ENCODE results near the gene RABGAP1L. TPM values are rescaled to one million over a fixed set of nuclear protein-coding genes. Genes with fewer than 3 reads are reported as not detected.

The RABGAP1L gene
- polyA plus RNA-seq, 3 donors = 35.2 to 75.3 (median 63.3) TPM

DNA sequence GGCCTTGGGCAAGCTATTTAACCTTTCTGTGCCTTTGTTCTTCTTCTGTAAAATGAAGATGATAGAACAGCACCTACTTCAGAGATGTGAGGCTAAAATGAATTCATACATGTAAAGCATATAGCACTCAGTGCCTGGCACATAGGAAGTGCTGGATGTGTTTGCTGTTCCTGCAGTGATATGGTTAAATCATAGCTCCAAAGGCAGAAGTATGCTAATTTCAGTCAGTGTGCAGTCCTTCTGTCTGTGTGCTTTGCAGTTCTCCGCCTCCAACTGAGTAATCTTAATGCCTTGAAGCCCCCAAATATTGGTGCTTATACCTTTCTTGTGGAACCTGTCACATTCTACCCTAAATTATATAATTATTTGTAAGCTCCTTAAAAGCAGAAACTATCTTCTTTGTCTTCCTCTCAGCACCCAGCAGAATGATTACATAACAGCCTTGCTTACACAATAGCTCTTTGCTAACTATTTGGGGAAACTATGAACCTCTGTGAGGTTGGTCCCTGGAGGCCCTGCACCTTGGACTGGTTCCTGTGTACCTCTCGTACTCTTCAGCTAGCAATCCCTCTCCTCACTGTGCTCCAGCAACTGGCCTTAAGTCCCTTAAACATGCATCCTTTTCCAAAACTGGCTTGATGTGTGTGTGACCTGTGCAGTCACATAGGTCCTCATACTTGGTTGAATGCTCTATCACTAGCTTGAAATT, 783.4 kb downstream of the RABGAP1L start:
- no peaks in the 10 kb centered on the region for H4K20me1 ChIP-seq (ENCODE audit: insufficient read depth, low read length)
- Mint-ChIP-seq H3K4me1 (peaks cover 62% of the 10 kb centered on the region), H3K27me3 (ENCODE audit: low read depth in 3 of 3) (peaks cover 0 to 4% (median 0%) of the 10 kb centered on the region in 3 donors), H3K9me3 (no peaks in the 10 kb centered on the region), H3K4me3 (peak overlapping the region; percentile 7 to 73), H3K36me3 (peaks cover 4 to 6% of the 10 kb centered on the region in 2 donors), H3K27ac (peak overlapping the region; percentile 75 to 97 (median 94))
- peak overlapping the region; percentile 60 to 78 for H3K27ac ChIP-seq (ENCODE audit: low read depth in 1 of 2, low read length in 2 of 2)
- intact Hi-C loops (cut with micrococcal nuclease) = no loop called here
- no peaks in the 10 kb centered on the region for H3K27me3 ChIP-seq (ENCODE audit: control insufficient read depth in 2 of 2, insufficient read depth in 2 of 2, low read length in 2 of 2)
- DNase-seq = peak; percentile 77 to 92 (median 80)
- no peaks in the 10 kb centered on the region for H3K9me3 ChIP-seq (replicated peaks in 1 of 2; ENCODE audit: control insufficient read depth in 1 of 2, insufficient read depth in 1 of 2, low read length in 2 of 2)
- TF ChIP-seq, protein P1, sequence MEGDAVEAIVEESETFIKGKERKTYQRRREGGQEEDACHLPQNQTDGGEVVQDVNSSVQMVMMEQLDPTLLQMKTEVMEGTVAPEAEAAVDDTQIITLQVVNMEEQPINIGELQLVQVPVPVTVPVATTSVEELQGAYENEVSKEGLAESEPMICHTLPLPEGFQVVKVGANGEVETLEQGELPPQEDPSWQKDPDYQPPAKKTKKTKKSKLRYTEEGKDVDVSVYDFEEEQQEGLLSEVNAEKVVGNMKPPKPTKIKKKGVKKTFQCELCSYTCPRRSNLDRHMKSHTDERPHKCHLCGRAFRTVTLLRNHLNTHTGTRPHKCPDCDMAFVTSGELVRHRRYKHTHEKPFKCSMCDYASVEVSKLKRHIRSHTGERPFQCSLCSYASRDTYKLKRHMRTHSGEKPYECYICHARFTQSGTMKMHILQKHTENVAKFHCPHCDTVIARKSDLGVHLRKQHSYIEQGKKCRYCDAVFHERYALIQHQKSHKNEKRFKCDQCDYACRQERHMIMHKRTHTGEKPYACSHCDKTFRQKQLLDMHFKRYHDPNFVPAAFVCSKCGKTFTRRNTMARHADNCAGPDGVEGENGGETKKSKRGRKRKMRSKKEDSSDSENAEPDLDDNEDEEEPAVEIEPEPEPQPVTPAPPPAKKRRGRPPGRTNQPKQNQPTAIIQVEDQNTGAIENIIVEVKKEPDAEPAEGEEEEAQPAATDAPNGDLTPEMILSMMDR (IDR thresholded peaks at IDR 0.05) = no peak
- no peaks in the 10 kb centered on the region for H3K79me2 ChIP-seq (ENCODE audit: insufficient read depth, low read length)
- no peaks in the 10 kb centered on the region for H3K36me3 ChIP-seq (replicated peaks in 1 of 2; ENCODE audit: control insufficient read depth in 1 of 2, insufficient read depth in 2 of 2, low read length in 2 of 2)
- WGBS (ENCODE audit: insufficient coverage) = no CpG with 5 or more reads among the region's 2 CpGs
- peak overlapping the region; percentile 12 for H3K9ac ChIP-seq (ENCODE audit: insufficient read depth, low read length, poor library complexity, severe bottlenecking)
- peak overlapping the region; percentile 65 for H3K4me2 ChIP-seq (replicated peaks; ENCODE audit: extremely low read depth, low read length, poor library complexity, severe bottlenecking)
- peaks cover 53 to 72% of the 10 kb centered on the region in 2 donors for H3K4me1 ChIP-seq (ENCODE audit: control insufficient read depth in 1 of 2, insufficient read depth in 2 of 2, low read length in 2 of 2)
- no peak overlapping the region for H2AFZ ChIP-seq (ENCODE audit: insufficient read depth, low read depth, low read length, poor library complexity, severe bottlenecking)
- peak overlapping the region in 2 of 3 experiments; percentile 19 to 58 for H3K4me3 ChIP-seq (replicated peaks in 1 of 3; ENCODE audit: low read depth in 2 of 3, low read length in 3 of 3)

DNA sequence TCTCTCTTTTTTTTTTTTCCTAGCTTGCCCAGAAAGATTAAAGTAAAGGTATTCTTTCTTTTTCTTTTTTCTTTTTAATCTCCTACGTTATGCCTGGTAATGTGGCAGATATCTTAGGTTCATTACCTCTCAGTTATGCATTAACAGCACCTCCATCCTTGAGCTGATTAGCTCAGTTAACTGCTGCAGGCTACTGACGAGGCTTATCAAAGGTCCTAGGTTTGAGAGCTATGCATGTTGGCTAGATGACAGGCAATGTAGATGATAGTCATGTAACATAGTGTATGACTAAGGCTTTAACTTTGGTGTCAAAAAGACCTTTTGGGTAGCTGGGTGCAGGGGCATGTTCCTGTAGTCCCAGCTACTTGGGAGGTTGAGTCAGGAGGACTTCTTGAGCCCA, 786.7 kb downstream of the RABGAP1L start:
- no peak overlapping the region for H3K4me2 ChIP-seq (replicated peaks; ENCODE audit: extremely low read depth, low read length, poor library complexity, severe bottlenecking)
- H2AFZ ChIP-seq (ENCODE audit: insufficient read depth, low read depth, low read length, poor library complexity, severe bottlenecking) = no peak overlapping the region
- Mint-ChIP-seq H3K4me3 (no peak overlapping the region), H3K27me3 (ENCODE audit: low read depth in 3 of 3) (peaks cover 0 to 4% (median 0%) of the 10 kb centered on the region in 3 donors), H3K27ac (peak overlapping the region in 1 of 7 donors; percentile 23), H3K36me3 (no peaks in the 10 kb centered on the region), H3K9me3 (no peaks in the 10 kb centered on the region), H3K4me1 (peaks cover 33% of the 10 kb centered on the region)
- no peak for DNase-seq
- no CpG with 5 or more reads among the region's 2 CpGs for WGBS (ENCODE audit: insufficient coverage)
- H3K36me3 ChIP-seq (replicated peaks in 1 of 2; ENCODE audit: control insufficient read depth in 1 of 2, insufficient read depth in 2 of 2, low read length in 2 of 2) = no peaks in the 10 kb centered on the region
- no peak overlapping the region for H3K4me3 ChIP-seq (replicated peaks in 1 of 3; ENCODE audit: low read depth in 2 of 3, low read length in 3 of 3)
- no peaks in the 10 kb centered on the region for H4K20me1 ChIP-seq (ENCODE audit: insufficient read depth, low read length)
- no peak overlapping the region for H3K9ac ChIP-seq (ENCODE audit: insufficient read depth, low read length, poor library complexity, severe bottlenecking)
- no peak overlapping the region for H3K27ac ChIP-seq (ENCODE audit: low read depth in 1 of 2, low read length in 2 of 2)
- H3K79me2 ChIP-seq (ENCODE audit: insufficient read depth, low read length) = no peaks in the 10 kb centered on the region
- peaks cover 35 to 42% of the 10 kb centered on the region in 2 donors for H3K4me1 ChIP-seq (ENCODE audit: control insufficient read depth in 1 of 2, insufficient read depth in 2 of 2, low read length in 2 of 2)
- no peaks in the 10 kb centered on the region for H3K27me3 ChIP-seq (ENCODE audit: control insufficient read depth in 2 of 2, insufficient read depth in 2 of 2, low read length in 2 of 2)
- TF ChIP-seq, protein P1 (IDR thresholded peaks at IDR 0.05) = no peak
- H3K9me3 ChIP-seq (replicated peaks in 1 of 2; ENCODE audit: control insufficient read depth in 1 of 2, insufficient read depth in 1 of 2, low read length in 2 of 2) = no peaks in the 10 kb centered on the region
- intact Hi-C loops (cut with micrococcal nuclease) = no loop called here

Measured in CD14-positive monocyte (primary cell).